Endothelial cell of umbilical vein (primary cell): ENCODE results near the gene TTC33.

ENCODE experiments used
- EZH2 ChIP-seq: IDR thresholded peaks from 2 replicates; pipeline ENCODE4 v1.6.1; 2012; ENCODE audit warnings: borderline replicate concordance, low read depth, mild to moderate bottlenecking, moderate library complexity, low read length, inconsistent platforms; ENCODE audit not compliant: severe bottlenecking
- POLR2A ChIP-seq: IDR thresholded peaks from 2 replicates; pipeline ENCODE4 v1.6.1; 2012; ENCODE audit warnings: low read depth, mild to moderate bottlenecking, control low read depth, low read length

GRCh38 chr5:40502736-40503135 is 253.0 kb downstream of the TTC33 start:
- TF ChIP-seq EZH2 (no peak), POLR2A (no peak)
